ENCODE data around the gene DAB1.

The DAB1 gene

DNA sequence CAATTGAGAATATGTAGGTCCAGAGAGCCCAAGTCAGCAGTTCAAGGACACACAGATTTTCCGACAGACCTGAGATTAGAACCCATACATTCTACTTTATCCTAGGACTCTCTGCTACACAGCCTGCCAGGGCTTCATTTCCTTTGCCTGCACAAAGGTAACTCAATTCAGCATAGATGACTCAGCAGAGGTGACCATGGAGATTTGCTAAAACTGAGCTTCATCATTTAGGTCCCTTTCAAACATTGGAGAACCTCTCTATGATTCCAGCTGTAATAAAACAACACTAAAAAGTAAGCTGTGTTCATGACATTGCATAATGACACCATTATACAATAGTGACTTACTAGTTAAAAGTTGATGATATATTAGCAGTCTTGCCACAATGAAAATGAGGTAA lies 22.2 kb downstream of the DAB1 start:
- Histone ChIP-seq H3K4me3 (replicated peaks; ENCODE audit: low read depth, low read length) (no peak overlapping the region), H3K27me3 (replicated peaks; ENCODE audit: control insufficient read depth, insufficient read depth, low read length) (no peaks in the 10 kb centered on the region), H3K36me3 (ENCODE audit: control insufficient read depth, insufficient read depth, low read length) (no peaks in the 10 kb centered on the region)
- TF ChIP-seq, protein P1, sequence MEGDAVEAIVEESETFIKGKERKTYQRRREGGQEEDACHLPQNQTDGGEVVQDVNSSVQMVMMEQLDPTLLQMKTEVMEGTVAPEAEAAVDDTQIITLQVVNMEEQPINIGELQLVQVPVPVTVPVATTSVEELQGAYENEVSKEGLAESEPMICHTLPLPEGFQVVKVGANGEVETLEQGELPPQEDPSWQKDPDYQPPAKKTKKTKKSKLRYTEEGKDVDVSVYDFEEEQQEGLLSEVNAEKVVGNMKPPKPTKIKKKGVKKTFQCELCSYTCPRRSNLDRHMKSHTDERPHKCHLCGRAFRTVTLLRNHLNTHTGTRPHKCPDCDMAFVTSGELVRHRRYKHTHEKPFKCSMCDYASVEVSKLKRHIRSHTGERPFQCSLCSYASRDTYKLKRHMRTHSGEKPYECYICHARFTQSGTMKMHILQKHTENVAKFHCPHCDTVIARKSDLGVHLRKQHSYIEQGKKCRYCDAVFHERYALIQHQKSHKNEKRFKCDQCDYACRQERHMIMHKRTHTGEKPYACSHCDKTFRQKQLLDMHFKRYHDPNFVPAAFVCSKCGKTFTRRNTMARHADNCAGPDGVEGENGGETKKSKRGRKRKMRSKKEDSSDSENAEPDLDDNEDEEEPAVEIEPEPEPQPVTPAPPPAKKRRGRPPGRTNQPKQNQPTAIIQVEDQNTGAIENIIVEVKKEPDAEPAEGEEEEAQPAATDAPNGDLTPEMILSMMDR (IDR thresholded peaks at IDR 0.05; ENCODE audit: insufficient read depth, low read length, poor library complexity, severe bottlenecking) = no peak
- no peak for DNase-seq (ENCODE audit: extremely low read depth, insufficient read length)

DNA sequence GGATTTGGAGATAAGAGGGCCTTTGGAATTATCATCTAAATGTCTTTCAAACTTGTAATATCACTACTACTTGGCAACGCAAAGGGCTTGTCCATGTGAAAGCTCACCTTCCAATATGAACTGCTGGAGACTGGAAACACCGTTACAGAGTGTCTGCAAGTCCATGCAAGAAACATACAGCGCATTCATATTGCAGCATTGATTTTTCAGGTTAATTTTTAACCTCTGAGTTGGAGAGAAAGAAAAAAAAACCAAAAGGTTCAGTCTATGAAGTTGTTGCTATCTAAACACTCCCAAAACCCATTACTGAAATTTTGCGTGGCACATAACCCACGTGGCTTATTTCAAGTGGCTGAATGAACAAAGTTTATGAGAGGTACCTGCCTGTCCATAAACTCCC lies 23.8 kb downstream of the DAB1 start:
- Histone ChIP-seq H3K36me3 (ENCODE audit: control insufficient read depth, insufficient read depth, low read length) (no peaks in the 10 kb centered on the region), H3K4me3 (replicated peaks; ENCODE audit: low read depth, low read length) (no peak overlapping the region), H3K27me3 (replicated peaks; ENCODE audit: control insufficient read depth, insufficient read depth, low read length) (no peaks in the 10 kb centered on the region)
- TF ChIP-seq, protein P1 (IDR thresholded peaks at IDR 0.05; ENCODE audit: insufficient read depth, low read length, poor library complexity, severe bottlenecking) = no peak
- no peak for DNase-seq (ENCODE audit: extremely low read depth, insufficient read length)

- no peak for DNase-seq (ENCODE audit: extremely low read depth, insufficient read length)
- TF ChIP-seq, protein P1 (IDR thresholded peaks at IDR 0.05; ENCODE audit: insufficient read depth, low read length, poor library complexity, severe bottlenecking) = no peak
- Histone ChIP-seq H3K27me3 (replicated peaks; ENCODE audit: control insufficient read depth, insufficient read depth, low read length) (no peaks in the 10 kb centered on the region), H3K36me3 (ENCODE audit: control insufficient read depth, insufficient read depth, low read length) (no peaks in the 10 kb centered on the region), H3K4me3 (replicated peaks; ENCODE audit: low read depth, low read length) (no peak overlapping the region)
These were observed 30.7 kb downstream of the DAB1 start for GRCh38 chr1:57393058-57393584.

DNA sequence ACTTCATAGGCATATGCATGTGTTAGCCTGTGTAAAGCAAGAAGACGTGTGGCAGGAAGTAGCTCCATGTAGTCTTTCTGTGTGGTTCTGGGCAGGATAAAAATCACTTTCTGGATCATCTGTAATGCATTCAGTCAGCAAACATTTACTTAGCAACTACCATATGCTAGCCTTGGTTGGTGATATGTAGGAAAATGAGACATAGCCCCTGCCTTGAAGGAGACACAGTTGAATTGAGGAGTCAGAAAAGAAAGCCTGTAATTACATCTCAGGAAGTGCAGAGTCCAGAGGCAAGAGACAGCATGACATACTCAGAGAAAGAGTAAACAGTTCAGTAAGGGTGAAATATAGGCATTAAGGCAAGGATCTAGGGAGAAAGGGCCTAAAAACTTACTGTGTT lies 38.5 kb downstream of the DAB1 start:
- no peaks in the 10 kb centered on the region for H3K36me3 ChIP-seq (ENCODE audit: control insufficient read depth, insufficient read depth, low read length)
- no peaks in the 10 kb centered on the region; the same call in 1 of the 2 replicates for H3K27me3 ChIP-seq (replicated peaks; ENCODE audit: control insufficient read depth, insufficient read depth, low read length)
- no peak overlapping the region for H3K4me3 ChIP-seq (replicated peaks; ENCODE audit: low read depth, low read length)

DNA sequence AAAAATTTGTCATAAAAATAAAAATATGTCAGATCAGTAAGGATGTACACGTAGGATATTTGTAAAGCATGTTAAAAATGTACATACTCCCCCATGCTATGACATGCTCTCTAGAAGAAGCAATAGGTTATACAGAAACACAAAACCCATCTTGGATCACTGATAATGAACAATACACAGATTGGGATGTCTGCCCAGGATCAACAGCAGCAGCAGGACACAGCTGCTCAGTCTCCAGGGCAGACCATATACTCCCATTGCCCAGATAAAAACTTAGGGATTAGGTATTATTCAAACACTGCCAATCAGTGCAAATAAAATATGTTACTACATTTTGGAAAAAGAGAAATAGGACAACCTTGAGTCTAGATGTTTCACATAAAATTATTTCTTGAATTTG lies 39.0 kb downstream of the DAB1 start:
- DNase-seq (ENCODE audit: extremely low read depth, insufficient read length) = no peak
- TF ChIP-seq, protein P1 (IDR thresholded peaks at IDR 0.05; ENCODE audit: insufficient read depth, low read length, poor library complexity, severe bottlenecking) = no peak
- Histone ChIP-seq H3K4me3 (replicated peaks; ENCODE audit: low read depth, low read length) (no peak overlapping the region), H3K27me3 (replicated peaks; ENCODE audit: control insufficient read depth, insufficient read depth, low read length) (no peaks in the 10 kb centered on the region; the same call in 1 of the 2 replicates), H3K36me3 (ENCODE audit: control insufficient read depth, insufficient read depth, low read length) (no peaks in the 10 kb centered on the region)

More for the DNA sequence above, 38.5 kb downstream of the DAB1 start:
- DNase-seq (ENCODE audit: extremely low read depth, insufficient read length) = no peak
- TF ChIP-seq, protein P1 (IDR thresholded peaks at IDR 0.05; ENCODE audit: insufficient read depth, low read length, poor library complexity, severe bottlenecking) = no peak

GRCh38 chr1:57384284-57384683 lies 39.6 kb downstream of the DAB1 start:
- Histone ChIP-seq H3K4me3 (replicated peaks; ENCODE audit: low read depth, low read length) (no peak overlapping the region), H3K36me3 (ENCODE audit: control insufficient read depth, insufficient read depth, low read length) (no peaks in the 10 kb centered on the region), H3K27me3 (replicated peaks; ENCODE audit: control insufficient read depth, insufficient read depth, low read length) (no peaks in the 10 kb centered on the region; the same call in 1 of the 2 replicates)
- TF ChIP-seq, protein P1 (IDR thresholded peaks at IDR 0.05; ENCODE audit: insufficient read depth, low read length, poor library complexity, severe bottlenecking) = no peak
- no peak for DNase-seq (ENCODE audit: extremely low read depth, insufficient read length)

Data from GM06990 (cell line).